HepG2 (cell line): ENCODE data around the gene EIF6. TPM values are rescaled to one million over a fixed set of nuclear protein-coding genes. Genes with fewer than 3 reads are reported as not detected.

ENCODE experiments used
- ADNP ChIP-seq: sonication (generic); formaldehyde crosslinking; IDR thresholded peaks from 2 replicates; pipeline ENCODE4 v1.4.0; 2020; ENCODE audit warnings: missing genetic modification reagents
- ARNT ChIP-seq: fragments of 450-650 bp; IDR thresholded peaks from 2 replicates; pipeline ENCODE4 v1.6.1; 2017
- ATRX ChIP-seq: sonication (generic); formaldehyde crosslinking; IDR thresholded peaks from 2 replicates; pipeline ENCODE4 v1.4.0; 2020; ENCODE audit warnings: missing genetic modification reagents, borderline replicate concordance
- BRD4 ChIP-seq: sonication (generic); formaldehyde crosslinking; IDR thresholded peaks from 2 replicates; pipeline ENCODE4 v1.4.0; 2020; ENCODE audit warnings: missing genetic modification reagents
- CC2D1A ChIP-seq: sonication (generic); formaldehyde crosslinking; IDR thresholded peaks from 2 replicates; pipeline ENCODE4 v1.8.1; 2023; ENCODE audit warnings: mild to moderate bottlenecking, missing genetic modification reagents
- CSRNP1 ChIP-seq: sonication (generic); formaldehyde crosslinking; IDR thresholded peaks from 2 replicates; pipeline ENCODE4 v1.8.1; 2023; ENCODE audit warnings: mild to moderate bottlenecking, missing genetic modification reagents
- FIP1L1 ChIP-seq: fragments of 200-400 bp; formaldehyde crosslinking; IDR thresholded peaks from 2 replicates; pipeline ENCODE4 v1.6.1; 2018; ENCODE audit warnings: low read depth, mild to moderate bottlenecking, low read length, moderate library complexity, borderline replicate concordance; ENCODE audit not compliant: insufficient read depth
- FOSL1 ChIP-seq: sonication (generic); formaldehyde crosslinking; IDR thresholded peaks from 2 replicates; pipeline ENCODE4 v1.9.0; 2021; ENCODE audit warnings: missing genetic modification reagents, borderline replicate concordance
- GTF2F1 ChIP-seq: fragments of 150-350 bp; IDR thresholded peaks from 2 replicates; pipeline ENCODE4 v1.6.1; 2014; ENCODE audit warnings: low read length
- HIVEP1 ChIP-seq: sonication (generic); formaldehyde crosslinking; IDR thresholded peaks from 2 replicates; pipeline ENCODE4 v1.4.0; 2020; ENCODE audit warnings: mild to moderate bottlenecking, missing genetic modification reagents
- LCORL ChIP-seq, 2 experiments: fragments of 450-650 bp in 1 of 2; sonication (generic) in 1 of 2; formaldehyde crosslinking in 1 of 2; IDR thresholded peaks; 2 replicates each; pipeline versions ENCODE4 v1.5.0 to v1.6.1; 2017 to 2020; ENCODE audit warnings: antibody characterized with exemption in 1 of 2, missing genetic modification reagents in 1 of 2
- MAZ ChIP-seq, 2 experiments: sonication (generic) in 1 of 2; formaldehyde crosslinking in 1 of 2; IDR thresholded peaks; 2 replicates each; pipeline versions ENCODE4 v1.5.0 to v1.6.1; 2012 to 2020; ENCODE audit warnings: low read depth in 2 of 2, mild to moderate bottlenecking in 2 of 2, borderline replicate concordance in 1 of 2, improper control_type of control experiment in 1 of 2, low read length in 1 of 2, missing genetic modification reagents in 1 of 2, moderate library complexity in 1 of 2
- SOX5 ChIP-seq: IDR thresholded peaks from 2 replicates; pipeline ENCODE4 v1.6.1; 2016; ENCODE audit warnings: borderline replicate concordance
- SP5 ChIP-seq: IDR thresholded peaks from 2 replicates; pipeline ENCODE4 v1.6.1; 2016; ENCODE audit warnings: low read depth, borderline replicate concordance
- TFDP1 ChIP-seq: IDR thresholded peaks from 2 replicates; pipeline ENCODE4 v1.6.1; 2016; ENCODE audit warnings: missing compliant biosample characterization, missing genetic modification reagents, borderline replicate concordance
- ZC3H13 ChIP-seq: sonication (generic); formaldehyde crosslinking; IDR thresholded peaks from 2 replicates; pipeline ENCODE4 v1.8.1; 2023; ENCODE audit warnings: mild to moderate bottlenecking, missing genetic modification reagents, moderate library complexity
- ZFP36L2 ChIP-seq: sonication (generic); formaldehyde crosslinking; IDR thresholded peaks from 2 replicates; pipeline ENCODE4 v1.4.0; 2020; ENCODE audit warnings: missing genetic modification reagents
- ZFY ChIP-seq: sonication (generic); formaldehyde crosslinking; IDR thresholded peaks from 2 replicates; pipeline ENCODE4 v1.4.0; 2020; ENCODE audit warnings: missing genetic modification reagents
- ZNF30 ChIP-seq: sonication (generic); formaldehyde crosslinking; IDR thresholded peaks from 2 replicates; pipeline ENCODE4 v1.5.0; 2020; ENCODE audit warnings: mild to moderate bottlenecking, missing genetic modification reagents
- ZNF343 ChIP-seq: sonication (generic); formaldehyde crosslinking; IDR thresholded peaks from 2 replicates; pipeline ENCODE4 v1.4.0; 2020; ENCODE audit warnings: mild to moderate bottlenecking, missing genetic modification reagents
- ZNF549 ChIP-seq: sonication (generic); formaldehyde crosslinking; IDR thresholded peaks from 2 replicates; pipeline ENCODE4 v1.5.0; 2020; ENCODE audit warnings: missing genetic modification reagents
- ZNF558 ChIP-seq: sonication (generic); formaldehyde crosslinking; IDR thresholded peaks from 2 replicates; pipeline ENCODE4 v1.9.0; 2022; ENCODE audit warnings: mild to moderate bottlenecking, missing genetic modification reagents, borderline replicate concordance
- ZNF780A ChIP-seq: sonication (generic); formaldehyde crosslinking; IDR thresholded peaks from 2 replicates; pipeline ENCODE4 v1.8.0; 2022; ENCODE audit warnings: mild to moderate bottlenecking, missing genetic modification reagents, moderate library complexity
- ZNF782 ChIP-seq: sonication (generic); formaldehyde crosslinking; IDR thresholded peaks from 2 replicates; pipeline ENCODE4 v1.4.0; 2020; ENCODE audit warnings: missing genetic modification reagents, mild to moderate bottlenecking, borderline replicate concordance
- ZSCAN30 ChIP-seq: sonication (generic); formaldehyde crosslinking; IDR thresholded peaks from 2 replicates; pipeline ENCODE4 v1.5.0; 2020; ENCODE audit warnings: mild to moderate bottlenecking, missing genetic modification reagents
- ZUFSP ChIP-seq: sonication (generic); formaldehyde crosslinking; IDR thresholded peaks from 2 replicates; pipeline ENCODE4 v1.9.0; 2021; ENCODE audit warnings: missing genetic modification reagents, mild to moderate bottlenecking, borderline replicate concordance
- polyA plus RNA-seq, 8 experiments: library from polyadenylated mRNA; depleted of rRNA in 3 of 8; stranded (reverse) in 7 of 8; unstranded in 1 of 8; fragments of >200 nt; fragmentation: Illumina TruSeq in 4 of 8; extraction: Trizol in 4 of 8; gene quantifications; 2 replicates each; pipeline versions ENCODE4 v1.2.1 to v1.2.3, GENCODE V29; 2011 to 2016; ENCODE audit warnings: low read depth in 4 of 8, missing spikeins in 1 of 8, mixed read lengths in 1 of 8; ENCODE audit not compliant: insufficient read depth in 1 of 8
- total RNA-seq, 5 experiments: library from RNA; depleted of rRNA; stranded (reverse); fragments of >200 nt; fragmentation: Illumina TruSeq; extraction: Trizol; gene quantifications; 2 replicates each; pipeline ENCODE4 v1.2.3, GENCODE V29; 2016; ENCODE audit warnings: low read depth in 1 of 5
- TF ChIP-seq, protein P1 (sequence below): IDR thresholded peaks from 2 replicates; pipeline ENCODE4 v1.6.1; 2016

The EIF6 gene
- total and polyA plus RNA-seq, 2 of the 13 experiments (the other 11 are each of a cell fraction or from before 2014, with no cell fraction given), result 462 to 466 TPM

GRCh38 chr20:35306931-35307517 is 22.5 kb upstream of the EIF6 start (continued):
- no peak for TF ChIP-seq FOSL1 (CRISPR knock-in tag)
- no peak for TF ChIP-seq LCORL (IDR thresholded peaks at IDR 0.05)
- TF ChIP-seq LCORL (CRISPR knock-in tag; IDR thresholded peaks at IDR 0.05), result peak; percentile 50; the same call in 1 of the 2 replicates
- no peak; the same call in 1 of the 2 replicates for TF ChIP-seq BRD4
- no peak for TF ChIP-seq ZNF780A (CRISPR knock-in tag)
- peak; percentile 8; the same call in 1 of the 2 replicates for TF ChIP-seq SP5 (CRISPR knock-in tag)
- TF ChIP-seq ARNT, result no peak
- no peak for TF ChIP-seq CSRNP1 (CRISPR knock-in tag)
- peak; percentile 33; the same call in 1 of the 2 replicates for TF ChIP-seq ZFY (CRISPR knock-in tag)
- no peak for TF ChIP-seq ADNP
- no peak for TF ChIP-seq ZNF343 (CRISPR knock-in tag)
- TF ChIP-seq CC2D1A (CRISPR knock-in tag), result no peak
- TF ChIP-seq ZC3H13 (CRISPR knock-in tag), result no peak
- no peak for TF ChIP-seq ATRX (CRISPR knock-in tag)
- no peak for TF ChIP-seq ZNF30 (CRISPR knock-in tag)
- TF ChIP-seq SOX5 (CRISPR knock-in tag), result peak; percentile 38; the same call in 1 of the 2 replicates
- no peak for TF ChIP-seq ZUFSP (CRISPR knock-in tag)
- TF ChIP-seq TFDP1, result no peak
- TF ChIP-seq ZNF782 (CRISPR knock-in tag), result no peak
- no peak for TF ChIP-seq ZNF558
- no peak for TF ChIP-seq FIP1L1
- TF ChIP-seq ZSCAN30 (CRISPR knock-in tag), result no peak
- no peak for TF ChIP-seq MAZ (IDR thresholded peaks at IDR 0.05; ENCODE audit: borderline replicate concordance, low read depth, low read length)
- no peak for TF ChIP-seq MAZ (CRISPR knock-in tag; IDR thresholded peaks at IDR 0.05; ENCODE audit: low read depth)
- TF ChIP-seq ZFP36L2 (CRISPR knock-in tag), result no peak
- no peak for TF ChIP-seq HIVEP1 (CRISPR knock-in tag)
- TF ChIP-seq ZNF549, result no peak
- 0 out of 2 replicates have a peak, but pooled peaks have one; percentile 7 for TF ChIP-seq GTF2F1
- TF ChIP-seq, protein P1, sequence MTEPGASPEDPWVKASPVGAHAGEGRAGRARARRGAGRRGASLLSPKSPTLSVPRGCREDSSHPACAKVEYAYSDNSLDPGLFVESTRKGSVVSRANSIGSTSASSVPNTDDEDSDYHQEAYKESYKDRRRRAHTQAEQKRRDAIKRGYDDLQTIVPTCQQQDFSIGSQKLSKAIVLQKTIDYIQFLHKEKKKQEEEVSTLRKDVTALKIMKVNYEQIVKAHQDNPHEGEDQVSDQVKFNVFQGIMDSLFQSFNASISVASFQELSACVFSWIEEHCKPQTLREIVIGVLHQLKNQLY (CRISPR knock-in tag), result no peak
